ENCODE data around the gene SMARCA2.

DNA sequence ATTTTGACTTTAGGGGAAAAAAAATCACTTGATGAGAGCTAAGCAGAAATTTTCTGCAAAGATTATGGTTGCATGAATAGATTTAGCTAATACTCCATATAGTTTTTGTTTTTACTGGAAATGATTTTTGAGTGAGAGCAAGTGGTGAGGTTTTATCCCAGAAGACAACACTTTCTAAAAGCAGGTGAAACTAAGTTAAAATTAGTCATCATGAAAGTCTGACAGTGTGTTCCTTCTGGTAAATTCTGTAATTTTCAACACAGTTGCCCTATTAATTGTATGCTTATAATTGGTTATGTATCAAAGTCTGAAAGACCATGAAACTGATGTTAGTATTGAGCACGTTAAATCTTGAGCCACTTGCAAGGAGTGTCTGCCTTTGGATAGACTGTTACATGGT is 91.5 kb downstream of the SMARCA2 start:
- TF ChIP-seq, protein P1, sequence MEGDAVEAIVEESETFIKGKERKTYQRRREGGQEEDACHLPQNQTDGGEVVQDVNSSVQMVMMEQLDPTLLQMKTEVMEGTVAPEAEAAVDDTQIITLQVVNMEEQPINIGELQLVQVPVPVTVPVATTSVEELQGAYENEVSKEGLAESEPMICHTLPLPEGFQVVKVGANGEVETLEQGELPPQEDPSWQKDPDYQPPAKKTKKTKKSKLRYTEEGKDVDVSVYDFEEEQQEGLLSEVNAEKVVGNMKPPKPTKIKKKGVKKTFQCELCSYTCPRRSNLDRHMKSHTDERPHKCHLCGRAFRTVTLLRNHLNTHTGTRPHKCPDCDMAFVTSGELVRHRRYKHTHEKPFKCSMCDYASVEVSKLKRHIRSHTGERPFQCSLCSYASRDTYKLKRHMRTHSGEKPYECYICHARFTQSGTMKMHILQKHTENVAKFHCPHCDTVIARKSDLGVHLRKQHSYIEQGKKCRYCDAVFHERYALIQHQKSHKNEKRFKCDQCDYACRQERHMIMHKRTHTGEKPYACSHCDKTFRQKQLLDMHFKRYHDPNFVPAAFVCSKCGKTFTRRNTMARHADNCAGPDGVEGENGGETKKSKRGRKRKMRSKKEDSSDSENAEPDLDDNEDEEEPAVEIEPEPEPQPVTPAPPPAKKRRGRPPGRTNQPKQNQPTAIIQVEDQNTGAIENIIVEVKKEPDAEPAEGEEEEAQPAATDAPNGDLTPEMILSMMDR (IDR thresholded peaks at IDR 0.05): no peak
- no peak for TF ChIP-seq EZH2 (IDR thresholded peaks at IDR 0.05; ENCODE audit: borderline replicate concordance, insufficient read depth, low read depth, low read length, poor library complexity, severe bottlenecking)
